Stimulated activated CD4-positive, alpha-beta T cell treated with anti-CD3 and anti-CD28 coated beads, Interleukin-4, amount 100 ng/mL, for 24 hours (primary cell): Measurements from ENCODE around the gene PDZD4.

Source experiments
- DNase-seq: peaks from one replicate; pipeline ENCODE4 v3.0.0-alpha.2; 2020

The PDZD4 gene

DNA sequence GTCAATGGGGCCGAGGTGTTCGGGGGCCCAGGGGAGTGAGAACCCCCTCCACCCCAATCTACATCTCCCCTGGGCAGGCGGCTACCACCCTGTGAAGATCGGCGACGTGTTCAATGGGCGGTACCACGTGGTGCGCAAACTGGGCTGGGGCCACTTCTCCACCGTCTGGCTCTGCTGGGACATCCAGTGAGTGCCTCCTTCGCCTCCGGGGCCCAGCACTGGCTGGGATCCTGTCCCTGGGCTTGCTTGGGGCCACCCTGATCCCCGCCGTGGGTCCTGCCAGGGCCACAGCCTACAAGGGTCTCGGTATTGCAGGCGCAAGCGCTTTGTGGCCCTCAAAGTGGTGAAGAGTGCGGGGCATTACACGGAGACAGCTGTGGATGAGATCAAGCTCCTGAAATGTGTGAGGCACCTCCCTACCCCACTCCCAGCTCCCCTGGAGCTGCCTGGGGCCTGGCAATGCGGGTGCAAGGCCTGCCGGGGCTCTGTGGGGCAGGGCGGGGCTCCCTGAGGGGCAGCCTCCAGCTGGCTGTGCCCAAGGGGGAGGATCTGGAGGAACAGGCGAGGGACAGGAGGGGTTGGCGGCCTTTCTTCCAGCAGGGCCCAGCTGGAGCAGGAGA, 48.8 kb downstream of the PDZD4 start:
- DNase-seq = no peak

DNA sequence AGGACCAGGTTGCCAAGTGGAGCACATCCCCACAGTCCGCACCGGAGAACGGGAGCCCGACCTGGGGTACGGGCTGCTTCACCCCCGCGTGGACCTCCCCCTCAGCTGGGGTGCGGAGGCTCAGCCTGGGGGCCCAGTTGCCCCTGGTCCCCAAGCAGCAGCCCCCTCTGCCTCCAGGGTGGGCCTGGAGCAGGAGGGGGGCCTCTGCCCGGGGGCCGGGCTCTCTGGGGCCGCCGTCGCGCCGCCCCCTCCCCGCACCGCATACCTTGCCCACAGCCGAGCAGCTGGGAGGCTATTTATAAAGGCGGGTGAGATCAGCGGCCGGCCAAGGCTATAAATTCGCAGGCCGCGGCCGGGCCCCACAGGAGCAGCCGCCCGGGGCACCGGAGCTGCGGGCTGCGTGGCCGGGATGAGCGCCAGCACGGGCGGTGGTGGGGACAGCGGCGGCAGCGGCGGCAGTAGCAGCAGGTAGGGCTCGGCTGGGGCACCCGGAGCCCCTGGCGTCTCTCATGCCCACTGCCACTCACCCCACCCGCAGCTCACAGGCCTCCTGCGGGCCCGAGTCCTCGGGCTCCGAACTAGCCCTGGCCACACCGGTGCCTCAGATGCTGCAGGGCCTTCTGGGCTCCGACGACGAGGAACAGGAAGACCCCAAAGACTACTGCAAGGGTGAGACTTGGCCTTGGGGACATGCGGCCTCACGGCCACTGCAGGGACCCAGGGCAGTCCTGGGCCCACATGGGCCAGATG, 49.5 kb downstream of the PDZD4 start, which contains the start of gene SRPK3:
Gene SRPK3 (plus strand): TSS at position 364 of the 750 bp plus-strand sequence. CDS start 46 bp downstream, at position 410.
- DNase-seq = no peak

GRCh38 chrX:153779891-153780677, 50.3 kb downstream of the PDZD4 start:
- no peak for DNase-seq

GRCh38 chrX:153778684-153779101, 51.7 kb downstream of the PDZD4 start:
- no peak for DNase-seq

DNA sequence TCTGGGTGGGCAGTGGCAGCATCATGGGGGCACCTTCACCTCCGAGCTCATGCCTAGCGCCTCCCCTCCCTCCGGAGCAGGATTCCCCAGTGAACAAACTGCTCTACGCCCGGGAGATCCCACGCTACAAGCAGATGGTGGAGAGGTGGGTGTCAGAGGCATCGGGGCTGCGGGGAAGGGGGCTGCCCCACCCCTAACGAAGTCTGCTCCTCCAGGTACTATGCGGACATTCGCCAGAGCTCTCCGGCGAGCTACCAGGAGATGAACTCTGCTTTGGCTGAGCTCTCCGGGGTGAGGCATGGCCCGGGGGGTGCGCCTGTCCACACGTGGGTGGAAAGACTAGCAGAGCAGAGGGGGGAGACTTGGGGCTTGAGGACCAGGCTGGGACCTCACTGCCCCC, 52.2 kb downstream of the PDZD4 start:
- DNase-seq = no peak

GRCh38 chrX:153777261-153778090, 52.9 kb downstream of the PDZD4 start:
- no peak for DNase-seq

DNA sequence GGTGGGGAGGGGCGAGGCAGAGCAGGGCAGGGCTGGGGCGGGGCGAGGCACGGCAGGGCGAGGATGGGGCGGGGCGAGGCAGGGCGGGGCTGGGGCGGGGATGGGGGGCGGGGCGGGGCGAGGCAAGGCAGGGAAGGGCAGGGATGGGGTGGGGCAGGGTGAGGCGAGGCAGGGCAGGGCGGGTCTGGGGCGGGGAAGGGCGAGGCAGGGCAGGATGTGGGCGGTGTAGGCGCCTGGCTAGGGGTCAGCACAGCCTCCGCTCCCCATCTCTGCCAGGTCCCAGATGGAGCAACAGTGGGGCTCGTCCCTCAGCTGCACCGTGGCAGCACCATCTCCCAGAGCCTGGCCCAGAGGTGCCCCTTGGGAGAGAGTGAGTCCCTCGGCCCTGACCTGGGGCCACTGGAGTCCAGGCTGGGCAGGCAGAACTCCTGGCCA, 53.7 kb downstream of the PDZD4 start:
- no peak for DNase-seq

DNA sequence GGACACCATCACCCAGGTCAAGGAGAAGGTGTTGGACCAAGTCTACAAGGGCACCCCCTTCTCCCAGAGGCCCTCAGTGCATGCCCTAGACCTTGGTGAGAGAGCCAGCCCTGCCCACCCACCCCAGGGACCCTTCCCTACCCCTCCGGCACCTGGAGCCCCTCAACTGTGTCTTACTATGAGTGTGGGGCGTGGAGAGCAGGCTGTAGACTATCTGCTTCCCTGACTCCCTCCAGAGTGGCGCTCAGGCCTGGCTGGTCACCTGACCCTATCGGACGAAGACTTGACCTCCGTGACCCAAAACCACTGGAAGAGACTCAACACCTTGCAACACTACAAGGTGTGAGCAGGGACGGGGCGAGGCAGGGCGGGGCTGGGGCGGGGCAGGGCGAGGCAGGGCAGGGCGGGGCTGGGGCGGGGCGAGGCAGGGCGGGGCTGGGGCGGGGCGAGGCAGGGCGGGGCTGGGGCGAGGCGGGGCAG, 54.2 kb downstream of the PDZD4 start:
- no peak for DNase-seq

- no peak for DNase-seq
These were observed 54.8 kb downstream of the PDZD4 start for GRCh38 chrX:153775293-153776119.

DNA sequence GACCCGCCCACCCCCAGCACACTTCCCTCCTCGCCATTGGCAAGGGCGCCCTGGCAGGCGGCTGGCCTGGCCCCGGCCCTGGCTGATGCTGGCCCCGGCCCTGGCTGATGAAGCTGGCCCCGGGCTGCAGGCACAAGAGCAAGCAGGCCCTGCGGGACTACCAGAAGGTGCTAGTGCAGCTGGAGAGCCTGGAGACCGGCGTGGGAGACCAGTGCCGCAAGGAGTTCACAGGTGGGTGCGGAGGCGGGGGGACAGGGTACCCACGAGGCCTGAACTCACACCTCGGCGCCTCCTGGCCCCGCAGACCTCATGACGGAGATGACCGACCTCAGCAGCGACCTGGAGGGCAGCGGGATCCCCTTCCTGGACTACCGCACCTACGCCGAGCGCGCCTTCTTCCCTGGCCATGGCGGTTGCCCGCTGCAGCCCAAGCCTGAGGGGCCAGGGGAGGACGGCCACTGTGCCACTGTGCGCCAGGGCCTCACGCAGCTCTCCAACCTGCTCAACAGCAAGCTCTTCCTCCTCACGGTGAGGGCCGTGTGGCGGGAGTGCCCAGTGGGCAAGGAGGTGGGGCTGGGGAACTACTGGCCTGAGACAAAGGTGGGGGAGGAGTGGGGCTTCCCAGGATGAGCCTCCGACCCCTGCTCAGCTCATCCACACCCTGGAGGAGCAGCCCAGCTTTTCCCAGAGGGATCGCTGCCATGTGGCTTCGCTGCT, 55.6 kb downstream of the PDZD4 start:
- no peak for DNase-seq

DNA sequence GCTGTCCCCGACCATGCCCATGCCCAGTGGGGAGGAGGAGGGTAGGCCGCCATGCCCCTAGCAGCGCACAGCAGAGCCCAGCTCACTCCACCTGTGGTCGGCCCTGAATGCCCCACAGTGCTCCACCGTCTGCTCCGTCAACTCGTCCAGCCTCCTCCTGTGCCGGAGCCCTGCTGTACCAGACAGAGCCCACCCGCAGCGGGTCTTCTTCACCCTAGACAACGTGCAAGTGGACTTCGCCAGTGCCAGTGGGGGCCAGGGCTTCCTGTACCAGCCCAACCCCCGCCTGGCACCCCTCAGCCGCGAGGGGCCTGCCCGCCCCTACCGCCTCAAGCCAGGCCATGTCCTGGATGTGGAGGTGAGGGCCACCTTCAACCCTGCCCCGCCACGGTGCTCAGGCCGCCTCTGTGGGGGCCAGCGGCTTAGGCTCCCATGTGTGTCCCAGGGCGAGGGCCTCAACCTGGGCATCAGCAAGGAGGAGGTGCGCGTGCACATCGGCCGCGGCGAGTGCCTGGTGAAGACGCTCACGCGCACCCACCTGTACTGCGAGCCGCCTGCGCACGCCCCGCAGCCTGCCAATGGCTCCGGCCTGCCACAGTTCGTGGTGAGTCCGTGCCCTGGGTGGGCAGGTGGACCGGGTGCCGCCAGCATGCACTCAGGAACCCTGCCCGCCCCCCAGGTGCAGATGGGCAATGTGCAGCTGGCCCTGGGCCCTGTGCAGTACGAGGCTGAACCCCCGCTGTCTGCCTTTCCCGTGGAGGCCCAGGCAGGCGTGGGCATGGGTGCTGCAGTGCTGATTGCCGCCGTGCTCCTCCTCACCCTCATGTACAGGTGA, 56.4 kb downstream of the PDZD4 start:
- no peak for DNase-seq

GRCh38 chrX:153773218-153773611, 57.1 kb downstream of the PDZD4 start:
- DNase-seq = no peak

DNA sequence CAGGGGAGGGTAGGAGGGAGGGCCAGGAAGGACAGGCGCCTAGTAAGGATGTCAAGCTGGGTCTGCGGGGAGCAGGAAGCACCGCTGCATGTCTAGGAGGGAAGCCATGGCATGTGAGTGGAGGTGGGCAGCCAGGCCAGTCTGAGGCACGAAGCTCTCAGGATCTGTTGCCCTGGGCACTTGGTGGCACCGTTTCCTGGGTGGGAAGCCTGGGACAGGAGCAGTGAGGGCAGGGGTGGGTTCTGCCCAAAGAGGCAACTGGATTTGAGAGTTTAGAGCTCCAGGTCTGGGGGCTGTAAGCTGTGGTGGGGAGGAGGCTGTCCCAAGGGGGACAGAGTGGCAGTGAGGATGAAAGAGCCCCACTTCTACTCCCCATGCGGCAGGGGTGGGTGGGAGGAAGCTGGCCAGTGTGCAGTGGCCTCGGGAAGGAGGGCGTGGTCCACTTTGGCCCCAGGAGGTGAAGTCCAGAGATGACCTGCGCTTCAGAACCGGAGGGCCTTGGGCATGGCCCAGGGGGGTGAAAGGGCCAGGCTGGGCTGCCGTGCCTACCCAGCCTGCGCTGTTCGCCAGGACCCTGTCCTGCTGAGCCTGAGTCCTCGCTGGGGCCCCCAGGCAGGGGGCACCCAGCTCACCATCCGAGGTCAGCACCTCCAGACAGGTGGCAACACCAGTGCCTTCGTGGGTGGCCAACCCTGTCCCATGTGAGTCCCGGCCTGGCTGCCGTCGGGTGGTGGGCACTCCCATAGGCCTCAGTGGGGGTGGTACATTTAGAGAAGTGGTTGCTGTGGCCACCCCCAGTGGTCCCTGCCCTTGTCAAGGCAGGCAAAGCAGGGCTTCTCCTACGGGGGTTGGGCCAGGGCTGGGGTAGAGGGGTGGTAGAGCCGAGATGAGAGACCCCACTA, 57.8 kb downstream of the PDZD4 start:
- DNase-seq = no peak

GRCh38 chrX:153771415-153772315, 58.7 kb downstream of the PDZD4 start:
- DNase-seq = no peak

DNA sequence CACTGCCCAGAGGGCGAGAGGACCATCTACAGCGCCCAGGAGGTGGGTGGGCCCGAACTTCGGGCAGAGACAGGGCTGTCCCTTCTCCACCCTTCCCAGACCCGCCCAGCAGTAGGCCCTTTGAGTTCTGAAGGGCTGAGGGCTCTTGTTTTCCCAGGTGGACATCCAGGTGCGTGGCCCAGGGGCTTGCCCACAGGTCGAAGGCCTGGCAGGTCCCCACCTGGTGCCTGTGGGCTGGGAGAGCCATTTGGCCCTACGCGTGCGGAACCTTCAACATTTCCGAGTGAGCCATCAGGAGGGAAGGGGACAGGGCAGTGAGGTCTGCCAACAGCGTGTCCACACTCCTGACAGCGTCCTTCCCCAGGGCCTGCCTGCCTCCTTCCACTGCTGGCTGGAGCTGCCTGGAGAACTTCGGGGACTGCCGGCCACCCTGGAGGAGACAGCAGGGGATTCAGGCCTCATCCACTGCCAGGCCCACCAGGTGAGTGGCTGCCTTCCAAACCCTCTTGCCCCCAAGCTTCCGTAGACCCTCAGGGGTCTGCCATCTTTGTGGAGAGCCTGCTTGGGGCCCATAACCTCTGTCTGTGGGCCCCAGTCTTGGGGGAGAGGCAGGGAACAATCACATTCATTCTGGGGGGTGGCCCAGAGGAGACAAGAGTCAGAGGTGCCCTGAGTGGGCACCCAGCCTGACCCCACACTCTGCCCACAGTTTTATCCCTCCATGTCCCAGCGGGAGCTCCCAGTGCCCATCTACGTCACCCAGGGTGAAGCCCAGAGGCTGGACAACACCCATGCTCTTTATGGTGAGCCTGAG, 59.5 kb downstream of the PDZD4 start:
- no peak for DNase-seq

- no peak for DNase-seq
These were observed 60.3 kb downstream of the PDZD4 start for GRCh38 chrX:153769865-153770600.
